CD4-positive, alpha-beta T cell (primary cell): Measurements from ENCODE around the gene ARMH3. TPM values are rescaled to one million over a fixed set of nuclear protein-coding genes. Genes with fewer than 3 reads are reported as not detected.

Experiments used
- ATAC-seq: fragments of 200-7000 bp; cut with Tn5 transposase; one replicate; pipeline ENCODE4 v1.10.0; 2022; ENCODE audit warnings: mild to moderate bottlenecking; ENCODE audit not compliant: poor library complexity
- CTCF ChIA-PET: fragments of 350-600 bp; sonication (Branson Sonifier 250); formaldehyde crosslinking; loops from one replicate; lab custom pipeline; 2021; ENCODE audit warnings: antibody characterized with exemption, inconsistent platforms; lab: Charles Lee
- POLR2A ChIA-PET: fragments of 350-600 bp; sonication (Branson Sonifier 250); formaldehyde crosslinking; loops from one replicate; lab custom pipeline; 2021; ENCODE audit warnings: antibody characterized with exemption, inconsistent platforms; lab: Charles Lee
- DNase-seq, 14 experiments: peaks; one replicate each; pipeline ENCODE4 v3.0.0-alpha.2; 2013 to 2020; ENCODE audit warnings: mixed read lengths in 2 of 14
- H3K27ac ChIP-seq, 2 donors: one replicate each; pipeline versions ENCODE4 v1.5.1 to v1.7.0; 2013; ENCODE audit warnings: low read length in 2 of 2, low read depth in 1 of 2, mild to moderate bottlenecking in 1 of 2
- H3K27me3 ChIP-seq, 2 experiments: 1 replicate in 1 of 2; 2 replicates in 1 of 2; pipeline versions ENCODE4 v1.6.1 to v1.7.0; 2013; ENCODE audit warnings: low read length in 2 of 2, control low read depth in 1 of 2, mild to moderate bottlenecking in 1 of 2, moderate library complexity in 1 of 2; ENCODE audit not compliant: insufficient read depth in 2 of 2, control insufficient read depth in 1 of 2
- H3K36me3 ChIP-seq: one replicate; pipeline ENCODE4 v1.6.1; 2013; ENCODE audit warnings: low read length, control low read depth; ENCODE audit not compliant: insufficient read depth
- H3K4me1 ChIP-seq: one replicate; pipeline ENCODE4 v1.6.1; 2013; ENCODE audit warnings: low read length, control low read depth; ENCODE audit not compliant: insufficient read depth
- H3K4me3 ChIP-seq: one replicate; pipeline ENCODE4 v1.5.1; 2013; ENCODE audit warnings: mild to moderate bottlenecking, low read length, moderate library complexity
- H3K9me3 ChIP-seq, 2 experiments: 1 replicate in 1 of 2; 2 replicates in 1 of 2; pipeline versions ENCODE4 v1.6.1 to v1.7.0; 2013; ENCODE audit warnings: low read length in 2 of 2, mild to moderate bottlenecking in 2 of 2, control low read depth in 1 of 2, moderate library complexity in 1 of 2; ENCODE audit not compliant: control insufficient read depth in 1 of 2, insufficient read depth in 1 of 2
- H3K27ac Mint-ChIP-seq: one replicate; pipeline ENCODE4 v1.8.0; 2020; ENCODE audit warnings: mixed read lengths
- H3K27me3 Mint-ChIP-seq: one replicate; pipeline ENCODE4 v1.8.0; 2021; ENCODE audit warnings: mixed read lengths
- H3K36me3 Mint-ChIP-seq: one replicate; pipeline ENCODE4 v1.8.0; 2021; ENCODE audit warnings: low read depth, mixed read lengths
- H3K4me1 Mint-ChIP-seq: one replicate; pipeline ENCODE4 v1.8.0; 2021; ENCODE audit warnings: low read depth, mixed read lengths
- H3K4me3 Mint-ChIP-seq: one replicate; pipeline ENCODE4 v1.8.0; 2020; ENCODE audit warnings: mild to moderate bottlenecking, mixed read lengths
- H3K9me3 Mint-ChIP-seq: one replicate; pipeline ENCODE4 v1.8.0; 2020; ENCODE audit warnings: mixed read lengths
- CTCF ChIP-seq: fragments of 200-600 bp; IDR thresholded peaks from one replicate; pipeline ENCODE4 v1.8.0; 2022; ENCODE audit warnings: antibody characterized with exemption, mild to moderate bottlenecking
- intact Hi-C, 2 experiments: fragments of 100-400 bp; cut with DNase I in 1 of 2; cut with micrococcal nuclease in 1 of 2; formaldehyde crosslinking; loops; one replicate each; pipeline versions ENCODE4 v1.15.1 to v1.9.0; 2023 to 2025; cut with DNase I, micrococcal nuclease
- total RNA-seq, 174 experiments: library from RNA in 2 of 174; stranded (reverse) in 2 of 174; gene quantifications; one replicate each; pipeline ENCODE4 v1.2.3 and lab custom pipeline; 2021 to 2026

ARMH3 gene
- total RNA-seq, 2 experiments from 2014 or later, result 17.7 to 18.9 TPM

- Histone ChIP-seq H3K9me3 (no peaks in the 10 kb centered on the region), H3K27me3 (no peaks in the 10 kb centered on the region), H3K4me1 (no peaks in the 10 kb centered on the region), H3K36me3 (peaks cover 18% of the 10 kb centered on the region), H3K4me3 (no peak overlapping the region), H3K27ac (no peak overlapping the region)
- Mint-ChIP-seq H3K36me3 (peaks cover 43% of the 10 kb centered on the region), H3K27ac (no peak overlapping the region), H3K27me3 (no peaks in the 10 kb centered on the region), H3K9me3 (no peaks in the 10 kb centered on the region), H3K4me3 (no peak overlapping the region), H3K4me1 (peaks cover 20% of the 10 kb centered on the region)
- intact Hi-C loops, result no loop called here
- no peak for TF ChIP-seq CTCF
- DNase-seq (no peak), ATAC-seq (no peak)
- ChIA-PET POLR2A (no interaction called here), CTCF (no interaction called here)
These were observed 177.1 kb downstream of the ARMH3 start for GRCh38 chr10:101878869-101879268.

- no peaks in the 10 kb centered on the region for H3K27me3 Mint-ChIP-seq
- H3K27ac ChIP-seq, result no peak overlapping the region
- peaks cover 36% of the 10 kb centered on the region for H3K36me3 Mint-ChIP-seq
- H3K27ac Mint-ChIP-seq, result no peak overlapping the region
- H3K27me3 ChIP-seq, result no peaks in the 10 kb centered on the region
- no peak for DNase-seq
- peaks cover 9% of the 10 kb centered on the region for H3K36me3 ChIP-seq
- H3K9me3 ChIP-seq, result no peaks in the 10 kb centered on the region
- no peak overlapping the region for H3K4me3 ChIP-seq
- ChIA-PET POLR2A (interaction anchor here (0.6 kb wide), 1 partner anchor 9 kb away, joined by 3 read pairs; no protein-coding TSS in a partner anchor), CTCF (interaction anchor here (0.7 kb wide), 1 partner anchor 696 kb away, joined by 5 read pairs; no protein-coding TSS in a partner anchor)
- no peaks in the 10 kb centered on the region for H3K9me3 Mint-ChIP-seq
- H3K4me1 Mint-ChIP-seq, result peaks cover 16% of the 10 kb centered on the region
- intact Hi-C loops, result no loop called here
- H3K4me3 Mint-ChIP-seq, result no peak overlapping the region
- H3K4me1 ChIP-seq, result no peaks in the 10 kb centered on the region
- TF ChIP-seq CTCF, result no peak
- no peak for ATAC-seq
These were observed 180.8 kb downstream of the ARMH3 start for GRCh38 chr10:101875068-101875688.

GRCh38 chr10:101874252-101874651 is 181.7 kb downstream of the ARMH3 start:
- intact Hi-C loops, result no loop called here
- Mint-ChIP-seq H3K9me3 (no peaks in the 10 kb centered on the region), H3K4me3 (no peak overlapping the region), H3K36me3 (peaks cover 31% of the 10 kb centered on the region), H3K27ac (no peak overlapping the region), H3K27me3 (no peaks in the 10 kb centered on the region), H3K4me1 (peaks cover 16% of the 10 kb centered on the region)
- H3K36me3 ChIP-seq, result peaks cover 2% of the 10 kb centered on the region
- POLR2A ChIA-PET, result no interaction called here
- DNase-seq (no peak), ATAC-seq (no peak)
- no peak for TF ChIP-seq CTCF
- no peaks in the 10 kb centered on the region for H3K9me3 ChIP-seq
- H3K4me1 ChIP-seq, result no peaks in the 10 kb centered on the region
- no peak overlapping the region for H3K4me3 ChIP-seq
- no peaks in the 10 kb centered on the region for H3K27me3 ChIP-seq
- H3K27ac ChIP-seq, result no peak overlapping the region
- CTCF ChIA-PET, result interaction anchor here (1.0 kb wide), 1 partner anchor 16 kb away, joined by 4 read pairs; no protein-coding TSS in a partner anchor
